ENCODE measurements around the gene MCC. TPM values are rescaled to one million over a fixed set of nuclear protein-coding genes. Genes with fewer than 3 reads are reported as not detected.

MCC gene
- polyA plus RNA-seq, 1 donor (not counting 4 experiments of a cell fraction or from before 2014, with no cell fraction given), result 24.6 TPM

DNA sequence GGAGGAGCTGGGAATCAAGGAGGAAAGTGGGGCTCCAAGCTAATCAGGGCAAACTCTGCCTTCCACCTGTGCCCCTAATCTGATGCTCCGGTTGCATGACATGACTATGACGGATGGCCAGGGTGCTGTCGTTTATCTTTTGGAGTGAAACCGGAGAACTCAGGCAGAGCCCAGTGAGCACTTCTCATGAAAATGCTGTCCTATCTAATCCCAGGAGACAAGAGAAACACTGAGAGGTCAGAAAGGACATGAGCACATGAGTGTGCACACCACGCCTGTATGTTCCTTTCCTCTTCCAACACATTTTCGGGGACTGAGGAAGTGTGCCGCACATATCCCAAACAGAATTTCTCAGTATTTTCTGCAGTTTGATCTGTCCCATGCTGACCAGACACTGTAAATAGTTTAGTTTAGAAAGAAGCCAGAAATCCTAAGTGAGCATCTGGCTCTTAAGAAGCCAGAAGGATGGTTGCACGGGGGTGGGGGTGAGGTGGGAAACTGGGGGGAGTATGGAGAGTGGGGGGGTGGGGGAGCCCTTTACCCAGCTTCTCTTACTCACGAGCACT, 270.6 kb downstream of the MCC start:
- H3K27me3 ChIP-seq (ENCODE audit: control insufficient read depth, extremely low read depth, insufficient read depth, low read length), result no peaks in the 10 kb centered on the region
- TF ChIP-seq EZH2 (IDR thresholded peaks at IDR 0.05; ENCODE audit: low read length), result no peak
- H3K4me1 ChIP-seq (ENCODE audit: control insufficient read depth, extremely low read depth, insufficient read depth, low read length), result peaks cover 30% of the 10 kb centered on the region
- H3K79me2 ChIP-seq (ENCODE audit: control insufficient read depth, insufficient read depth, low read length), result peaks cover 67% of the 10 kb centered on the region
- H4K20me1 ChIP-seq (ENCODE audit: control insufficient read depth, extremely low read depth, insufficient read depth, low read length), result no peaks in the 10 kb centered on the region
- no peak overlapping the region for H2AFZ ChIP-seq (ENCODE audit: control insufficient read depth, low read length)
- no peak overlapping the region for H3K4me3 ChIP-seq (ENCODE audit: control insufficient read depth in 2 of 3, extremely low read depth in 1 of 3, insufficient read depth in 2 of 3, low read depth in 1 of 3, low read length in 3 of 3)
- FAIRE-seq (no peak), DNase-seq (ENCODE audit: low read depth, low spot score) (no peak)
- H3K4me2 ChIP-seq (ENCODE audit: control insufficient read depth, extremely low read depth, insufficient read depth, low read depth, low read length), result no peak overlapping the region
- no peak overlapping the region for H3K27ac ChIP-seq (ENCODE audit: control insufficient read depth, insufficient read depth, low read length)
- no peak overlapping the region for H3K9ac ChIP-seq (ENCODE audit: control insufficient read depth, extremely low read depth, insufficient read depth, low read length)
- H3K9me1 ChIP-seq (ENCODE audit: control insufficient read depth, extremely low read depth, insufficient read depth, low read length), result peaks cover 6% of the 10 kb centered on the region
- H3K36me3 ChIP-seq (ENCODE audit: control insufficient read depth in 2 of 2, extremely low read depth in 1 of 2, insufficient read depth in 2 of 2, low read length in 2 of 2), result no peaks in the 10 kb centered on the region
- no peaks in the 10 kb centered on the region for H3K9me3 ChIP-seq (ENCODE audit: control insufficient read depth, low read depth, low read length)
- dilution Hi-C loops (cut with MboI; ENCODE audit: extremely low pct_ligation_motif_present, low sequenced_read_pairs), result no loop called here

DNA sequence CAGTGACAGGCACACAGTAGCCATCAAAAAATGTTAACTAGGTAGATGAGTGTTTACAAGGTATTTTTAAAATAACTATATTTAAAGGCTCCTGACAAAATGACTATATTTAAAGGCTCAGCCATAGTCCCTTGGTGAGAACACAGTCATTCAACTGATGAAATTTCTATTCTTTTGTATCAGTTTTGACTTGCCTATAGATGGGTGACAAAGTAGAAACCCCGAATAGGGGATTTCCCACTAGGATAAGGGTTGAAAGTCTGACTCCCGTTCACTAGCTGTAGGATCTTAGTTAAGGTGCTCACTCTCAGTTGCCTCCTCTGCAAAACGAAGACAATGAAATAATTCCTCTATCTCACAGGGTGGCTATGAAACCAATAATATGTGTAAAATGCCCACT, 271.7 kb downstream of the MCC start:
- Histone ChIP-seq H3K4me1 (ENCODE audit: control insufficient read depth, extremely low read depth, insufficient read depth, low read length) (peaks cover 25% of the 10 kb centered on the region), H3K9me1 (ENCODE audit: control insufficient read depth, extremely low read depth, insufficient read depth, low read length) (peaks cover 6% of the 10 kb centered on the region), H3K36me3 (ENCODE audit: control insufficient read depth in 2 of 2, extremely low read depth in 1 of 2, insufficient read depth in 2 of 2, low read length in 2 of 2) (no peaks in the 10 kb centered on the region), H3K79me2 (ENCODE audit: control insufficient read depth, insufficient read depth, low read length) (peaks cover 69% of the 10 kb centered on the region), H3K27me3 (ENCODE audit: control insufficient read depth, extremely low read depth, insufficient read depth, low read length) (no peaks in the 10 kb centered on the region), H3K9me3 (ENCODE audit: control insufficient read depth, low read depth, low read length) (no peaks in the 10 kb centered on the region), H3K9ac (ENCODE audit: control insufficient read depth, extremely low read depth, insufficient read depth, low read length) (no peak overlapping the region), H3K4me3 (ENCODE audit: control insufficient read depth in 2 of 3, extremely low read depth in 1 of 3, insufficient read depth in 2 of 3, low read depth in 1 of 3, low read length in 3 of 3) (no peak overlapping the region), H3K27ac (ENCODE audit: control insufficient read depth, insufficient read depth, low read length) (no peak overlapping the region), H2AFZ (ENCODE audit: control insufficient read depth, low read length) (no peak overlapping the region), H4K20me1 (ENCODE audit: control insufficient read depth, extremely low read depth, insufficient read depth, low read length) (no peaks in the 10 kb centered on the region), H3K4me2 (ENCODE audit: control insufficient read depth, extremely low read depth, insufficient read depth, low read depth, low read length) (no peak overlapping the region)
- DNase-seq (ENCODE audit: low read depth, low spot score) (no peak), FAIRE-seq (no peak)
- TF ChIP-seq, protein P1, sequence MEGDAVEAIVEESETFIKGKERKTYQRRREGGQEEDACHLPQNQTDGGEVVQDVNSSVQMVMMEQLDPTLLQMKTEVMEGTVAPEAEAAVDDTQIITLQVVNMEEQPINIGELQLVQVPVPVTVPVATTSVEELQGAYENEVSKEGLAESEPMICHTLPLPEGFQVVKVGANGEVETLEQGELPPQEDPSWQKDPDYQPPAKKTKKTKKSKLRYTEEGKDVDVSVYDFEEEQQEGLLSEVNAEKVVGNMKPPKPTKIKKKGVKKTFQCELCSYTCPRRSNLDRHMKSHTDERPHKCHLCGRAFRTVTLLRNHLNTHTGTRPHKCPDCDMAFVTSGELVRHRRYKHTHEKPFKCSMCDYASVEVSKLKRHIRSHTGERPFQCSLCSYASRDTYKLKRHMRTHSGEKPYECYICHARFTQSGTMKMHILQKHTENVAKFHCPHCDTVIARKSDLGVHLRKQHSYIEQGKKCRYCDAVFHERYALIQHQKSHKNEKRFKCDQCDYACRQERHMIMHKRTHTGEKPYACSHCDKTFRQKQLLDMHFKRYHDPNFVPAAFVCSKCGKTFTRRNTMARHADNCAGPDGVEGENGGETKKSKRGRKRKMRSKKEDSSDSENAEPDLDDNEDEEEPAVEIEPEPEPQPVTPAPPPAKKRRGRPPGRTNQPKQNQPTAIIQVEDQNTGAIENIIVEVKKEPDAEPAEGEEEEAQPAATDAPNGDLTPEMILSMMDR (optimal IDR thresholded peaks at IDR 0.05 in 1 of 3, IDR thresholded peaks at IDR 0.05 in 1 of 3, conservative IDR thresholded peaks at IDR 0.05 in 1 of 3; ENCODE audit: extremely low read depth in 1 of 3, insufficient read depth in 2 of 3, low read length in 3 of 3), result no peak
- TF ChIP-seq EZH2 (IDR thresholded peaks at IDR 0.05; ENCODE audit: low read length), result no peak
- dilution Hi-C loops (cut with MboI; ENCODE audit: extremely low pct_ligation_motif_present, low sequenced_read_pairs), result no loop called here
